Gastroesophageal sphincter (tissue), 3 donors: Measurements from ENCODE around the gene BANP.
"Not testable (repeated sequence)": the region's sequence is repeated elsewhere in the genome, so short reads cannot be mapped to it uniquely, and the experiment has no call there.

Source experiments
- POLR2A ChIP-seq, 2 donors: fragments of 450-650 bp; IDR thresholded peaks; one replicate each; pipeline ENCODE4 v1.6.1; 2017; ENCODE audit warnings: antibody characterized with exemption in 2 of 2, mild to moderate bottlenecking in 2 of 2, moderate library complexity in 1 of 2
- POLR2AphosphoS5 ChIP-seq: sonication (generic); formaldehyde crosslinking; IDR thresholded peaks from one replicate; pipeline ENCODE4 v1.6.1; 2017; ENCODE audit warnings: antibody characterized with exemption
- TF ChIP-seq, protein P1 (sequence below), 4 experiments: fragments of 200-600 bp in 2 of 4; fragments of 450-650 bp in 2 of 4; sonication (generic) in 1 of 4; IDR thresholded peaks; one replicate each; pipeline ENCODE4 v1.5.1; 2017 to 2019; ENCODE audit warnings: antibody characterized with exemption in 4 of 4, mild to moderate bottlenecking in 2 of 4, moderate library complexity in 2 of 4

DNA sequence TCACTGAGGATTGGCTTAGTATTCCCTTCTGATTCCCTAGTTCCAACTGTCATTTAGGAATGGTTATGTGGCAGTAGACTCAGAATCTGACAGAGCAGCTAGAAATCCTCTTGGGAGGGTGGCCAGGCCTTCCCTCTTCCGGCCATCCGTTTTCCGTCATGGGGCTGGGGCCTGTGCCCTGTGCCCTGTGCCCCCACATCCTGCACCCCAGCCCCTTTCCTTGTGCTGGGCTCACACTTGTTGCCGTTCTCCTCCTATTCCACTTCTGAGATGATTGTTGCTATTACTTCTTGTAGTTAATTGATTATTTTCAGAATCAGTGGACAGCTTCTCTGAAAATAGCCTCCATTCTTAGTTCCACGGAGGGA lies 89.6 kb downstream of the BANP start:
- TF ChIP-seq, protein P1, sequence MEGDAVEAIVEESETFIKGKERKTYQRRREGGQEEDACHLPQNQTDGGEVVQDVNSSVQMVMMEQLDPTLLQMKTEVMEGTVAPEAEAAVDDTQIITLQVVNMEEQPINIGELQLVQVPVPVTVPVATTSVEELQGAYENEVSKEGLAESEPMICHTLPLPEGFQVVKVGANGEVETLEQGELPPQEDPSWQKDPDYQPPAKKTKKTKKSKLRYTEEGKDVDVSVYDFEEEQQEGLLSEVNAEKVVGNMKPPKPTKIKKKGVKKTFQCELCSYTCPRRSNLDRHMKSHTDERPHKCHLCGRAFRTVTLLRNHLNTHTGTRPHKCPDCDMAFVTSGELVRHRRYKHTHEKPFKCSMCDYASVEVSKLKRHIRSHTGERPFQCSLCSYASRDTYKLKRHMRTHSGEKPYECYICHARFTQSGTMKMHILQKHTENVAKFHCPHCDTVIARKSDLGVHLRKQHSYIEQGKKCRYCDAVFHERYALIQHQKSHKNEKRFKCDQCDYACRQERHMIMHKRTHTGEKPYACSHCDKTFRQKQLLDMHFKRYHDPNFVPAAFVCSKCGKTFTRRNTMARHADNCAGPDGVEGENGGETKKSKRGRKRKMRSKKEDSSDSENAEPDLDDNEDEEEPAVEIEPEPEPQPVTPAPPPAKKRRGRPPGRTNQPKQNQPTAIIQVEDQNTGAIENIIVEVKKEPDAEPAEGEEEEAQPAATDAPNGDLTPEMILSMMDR (IDR thresholded peaks at IDR 0.05), result not testable (repeated sequence)
- not testable (repeated sequence) for TF ChIP-seq POLR2A (IDR thresholded peaks at IDR 0.05); POLR2AphosphoS5
